ENCODE measurements around the gene GABRG2.
"Not testable (repeated sequence)": the region's sequence is repeated elsewhere in the genome, so short reads cannot be mapped to it uniquely, and the experiment has no call there.

The GABRG2 gene

DNA sequence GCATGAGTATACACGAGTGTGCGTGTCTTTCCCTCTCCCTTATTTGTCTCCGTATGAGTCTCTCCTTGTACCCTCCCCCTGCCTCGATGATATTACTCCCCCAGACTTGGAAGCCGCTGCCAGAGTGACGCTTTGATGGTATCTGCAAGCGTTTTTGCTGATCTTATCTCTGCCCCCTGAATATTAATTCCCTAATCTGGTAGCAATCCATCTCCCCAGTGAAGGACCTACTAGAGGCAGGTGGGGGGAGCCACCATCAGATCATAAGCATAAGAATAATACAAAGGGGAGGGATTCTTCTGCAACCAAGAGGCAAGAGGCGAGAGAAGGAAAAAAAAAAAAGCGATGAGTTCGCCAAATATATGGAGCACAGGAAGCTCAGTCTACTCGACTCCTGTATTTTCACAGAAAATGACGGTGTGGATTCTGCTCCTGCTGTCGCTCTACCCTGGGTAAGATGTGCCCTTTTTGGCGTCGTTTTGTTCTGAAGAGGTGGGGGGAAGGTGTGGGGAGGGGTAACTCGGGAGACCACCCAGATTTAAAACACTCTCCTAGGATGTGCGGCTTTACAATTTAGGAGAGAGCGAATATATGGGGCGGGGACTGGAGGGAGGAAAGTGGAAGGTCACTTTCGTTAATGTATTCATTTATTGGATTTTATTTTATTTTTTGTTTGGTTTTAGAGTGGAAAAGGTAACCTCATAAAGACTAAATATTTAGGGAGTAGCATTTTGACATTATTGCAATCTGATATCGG is at the start of gene GABRG2:
GABRG2 (plus strand) TSS at position 119 of the 757 bp plus-strand sequence; CDS start at position 346, 227 bp downstream.
- no peak for DNase-seq (ENCODE audit: low read depth)
- H3K4me3 ChIP-seq (replicated peaks; ENCODE audit: low read depth, low read length) = no peak within 1 kb of the TSS
- TF ChIP-seq, protein P1, sequence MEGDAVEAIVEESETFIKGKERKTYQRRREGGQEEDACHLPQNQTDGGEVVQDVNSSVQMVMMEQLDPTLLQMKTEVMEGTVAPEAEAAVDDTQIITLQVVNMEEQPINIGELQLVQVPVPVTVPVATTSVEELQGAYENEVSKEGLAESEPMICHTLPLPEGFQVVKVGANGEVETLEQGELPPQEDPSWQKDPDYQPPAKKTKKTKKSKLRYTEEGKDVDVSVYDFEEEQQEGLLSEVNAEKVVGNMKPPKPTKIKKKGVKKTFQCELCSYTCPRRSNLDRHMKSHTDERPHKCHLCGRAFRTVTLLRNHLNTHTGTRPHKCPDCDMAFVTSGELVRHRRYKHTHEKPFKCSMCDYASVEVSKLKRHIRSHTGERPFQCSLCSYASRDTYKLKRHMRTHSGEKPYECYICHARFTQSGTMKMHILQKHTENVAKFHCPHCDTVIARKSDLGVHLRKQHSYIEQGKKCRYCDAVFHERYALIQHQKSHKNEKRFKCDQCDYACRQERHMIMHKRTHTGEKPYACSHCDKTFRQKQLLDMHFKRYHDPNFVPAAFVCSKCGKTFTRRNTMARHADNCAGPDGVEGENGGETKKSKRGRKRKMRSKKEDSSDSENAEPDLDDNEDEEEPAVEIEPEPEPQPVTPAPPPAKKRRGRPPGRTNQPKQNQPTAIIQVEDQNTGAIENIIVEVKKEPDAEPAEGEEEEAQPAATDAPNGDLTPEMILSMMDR (IDR thresholded peaks at IDR 0.05; ENCODE audit: low read length, missing control alignments) = no peak

- TF ChIP-seq, protein P1 (IDR thresholded peaks at IDR 0.05; ENCODE audit: low read length, missing control alignments) = no peak
- DNase-seq (ENCODE audit: low read depth) = no peak
- no peak overlapping the region for H3K4me3 ChIP-seq (replicated peaks; ENCODE audit: low read depth, low read length)
Observed at GRCh38 chr5:162025312-162025711, 42.3 kb upstream of the GABRG2 start.

GRCh38 chr5:162026803-162027202 is 40.8 kb upstream of the GABRG2 start:
- no peak for DNase-seq (ENCODE audit: low read depth)
- TF ChIP-seq, protein P1 (IDR thresholded peaks at IDR 0.05; ENCODE audit: low read length, missing control alignments) = no peak
- no peak overlapping the region for H3K4me3 ChIP-seq (replicated peaks; ENCODE audit: low read depth, low read length)

- H3K4me3 ChIP-seq (replicated peaks; ENCODE audit: low read depth, low read length) = no peak overlapping the region
- no peak for DNase-seq (ENCODE audit: low read depth)
- TF ChIP-seq, protein P1 (IDR thresholded peaks at IDR 0.05; ENCODE audit: low read length, missing control alignments) = no peak
Observed at GRCh38 chr5:162037431-162037830, 30.1 kb upstream of the GABRG2 start.

GRCh38 chr5:162047279-162047678 is 20.3 kb upstream of the GABRG2 start:
- no peak overlapping the region for H3K4me3 ChIP-seq (replicated peaks; ENCODE audit: low read depth, low read length)
- DNase-seq (ENCODE audit: low read depth) = no peak
- TF ChIP-seq, protein P1 (IDR thresholded peaks at IDR 0.05; ENCODE audit: low read length, missing control alignments) = no peak

DNA sequence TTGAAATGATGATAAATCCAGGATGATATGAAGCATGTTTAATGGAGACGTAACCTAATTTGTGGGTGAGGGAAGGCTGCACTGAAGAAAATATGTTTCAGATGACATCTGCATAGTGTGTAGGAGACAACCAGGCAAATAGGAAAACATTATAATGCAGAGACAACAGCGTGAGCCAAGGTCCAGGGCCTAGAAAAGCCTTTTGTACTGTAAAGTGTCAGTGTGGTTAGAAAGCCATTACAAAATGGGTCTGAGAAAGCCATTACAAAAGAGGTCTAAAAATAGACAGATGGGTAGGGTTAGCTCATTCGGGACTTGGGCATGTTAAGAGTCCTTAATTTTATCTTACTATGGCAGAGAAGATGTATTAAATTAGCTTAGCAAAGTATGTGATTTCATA is 14.9 kb upstream of the GABRG2 start:
- TF ChIP-seq, protein P1 (IDR thresholded peaks at IDR 0.05; ENCODE audit: low read length, missing control alignments) = no peak
- H3K4me3 ChIP-seq (replicated peaks; ENCODE audit: low read depth, low read length) = no peak overlapping the region

GRCh38 chr5:162055095-162055494 is 12.5 kb upstream of the GABRG2 start:
- DNase-seq (ENCODE audit: low read depth); H3K4me3 ChIP-seq (replicated peaks; ENCODE audit: low read depth, low read length): not testable (repeated sequence)

More for the DNA sequence above, 14.9 kb upstream of the GABRG2 start:
- DNase-seq (ENCODE audit: low read depth) = no peak
